Karpas-422 (cell line): ENCODE data around the gene BZW1. TPM values are rescaled to one million over a fixed set of nuclear protein-coding genes. Genes with fewer than 3 reads are reported as not detected.
A peak's percentile ranks its signal among the peaks of the same experiment; 100 is the strongest.
"Not testable (repeated sequence)": the region's sequence is repeated elsewhere in the genome, so short reads cannot be mapped to it uniquely, and the experiment has no call there.

ENCODE experiments used
- DNase-seq: peaks from one replicate; pipeline ENCODE4 v3.0.0-alpha.2; 2015
- H2AFZ ChIP-seq: fragments of 200-600 bp; sonication (generic); 2 replicates; pipeline ENCODE4 v1.6.1; 2014; ENCODE audit warnings: antibody characterized with exemption, low read length, mixed read lengths
- H3K27ac ChIP-seq: fragments of 200-600 bp; sonication (generic); 2 replicates; pipeline ENCODE4 v1.5.1; 2014; ENCODE audit warnings: mild to moderate bottlenecking, low read length, moderate library complexity
- H3K27me3 ChIP-seq: fragments of 200-600 bp; sonication (generic); 2 replicates; pipeline ENCODE4 v1.6.1; 2014; ENCODE audit warnings: low read length, mixed read lengths
- H3K36me3 ChIP-seq: fragments of 200-600 bp; sonication (generic); 2 replicates; pipeline ENCODE4 v1.6.1; 2014; ENCODE audit warnings: low read length, mixed read lengths; ENCODE audit not compliant: insufficient read depth
- H3K4me1 ChIP-seq: fragments of 200-600 bp; sonication (generic); 2 replicates; pipeline ENCODE4 v1.6.1; 2014; ENCODE audit warnings: mild to moderate bottlenecking, low read length, mixed read lengths
- H3K4me2 ChIP-seq: fragments of 200-600 bp; sonication (generic); 2 replicates; pipeline ENCODE4 v1.6.1; 2014; ENCODE audit warnings: low read length, low read depth, mild to moderate bottlenecking; ENCODE audit not compliant: poor library complexity, severe bottlenecking
- H3K4me3 ChIP-seq: fragments of 200-600 bp; sonication (generic); 2 replicates; pipeline ENCODE4 v1.5.1; 2014; ENCODE audit warnings: mild to moderate bottlenecking, antibody characterized with exemption, low read length, mixed read lengths
- H3K79me2 ChIP-seq: fragments of 200-600 bp; sonication (generic); 2 replicates; pipeline ENCODE4 v1.6.1; 2014; ENCODE audit warnings: mild to moderate bottlenecking, low read length, mixed read lengths
- H3K9ac ChIP-seq: fragments of 200-600 bp; sonication (generic); 2 replicates; pipeline ENCODE4 v1.6.0; 2014; ENCODE audit warnings: low read length
- H3K9me2 ChIP-seq: fragments of 200-600 bp; sonication (generic), shearing (Covaris generic); replicated peaks from 2 replicates; pipeline ENCODE4 v1.6.0; 2014; ENCODE audit warnings: mild to moderate bottlenecking, low read length, moderate library complexity; ENCODE audit not compliant: insufficient read depth
- H3K9me3 ChIP-seq: fragments of 300-700, 200-600 bp; sonication (generic); 2 replicates; pipeline ENCODE4 v1.6.1; 2014; ENCODE audit warnings: low read length, mixed read lengths
- H4K20me1 ChIP-seq: fragments of 200-600 bp; sonication (generic); 2 replicates; pipeline ENCODE4 v1.6.1; 2014; ENCODE audit warnings: mild to moderate bottlenecking, antibody characterized with exemption, low read length, low read depth; ENCODE audit not compliant: insufficient read depth
- total RNA-seq: library from RNA; depleted of rRNA; stranded (reverse); fragments of >200 nt; shearing (Covaris generic); gene quantifications from 2 replicates; pipeline ENCODE4 v1.2.3, GENCODE V29; 2014; ENCODE audit warnings: low replicate concordance

Gene BZW1
- total RNA-seq, 1 experiment from 2014 or later = 260 TPM

DNA sequence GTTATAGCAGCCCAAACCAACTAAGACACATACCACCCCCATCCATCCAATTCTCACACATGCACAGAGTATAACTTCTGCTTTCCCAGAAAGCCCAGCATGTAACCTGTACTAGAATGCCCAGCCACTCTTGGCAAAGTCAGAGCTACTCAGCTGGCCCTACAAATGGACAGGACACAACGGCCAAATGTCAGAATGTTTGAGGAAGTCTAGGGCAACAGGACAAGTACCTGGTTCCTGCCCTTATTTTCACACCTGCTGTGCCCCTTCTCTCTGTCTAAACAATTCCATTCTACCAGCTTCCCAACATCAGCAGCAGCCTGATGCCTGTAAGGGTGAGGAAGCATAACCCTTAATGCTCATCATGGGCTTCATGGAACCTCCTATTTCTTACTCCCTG is 15.1 kb upstream of the BZW1 start:
- H3K9me3 ChIP-seq = no peaks in the 10 kb centered on the region
- H3K4me2 ChIP-seq = no peak overlapping the region
- no peaks in the 10 kb centered on the region for H3K9me2 ChIP-seq
- no peaks in the 10 kb centered on the region for H4K20me1 ChIP-seq
- no peaks in the 10 kb centered on the region for H3K27me3 ChIP-seq
- H3K79me2 ChIP-seq = no peaks in the 10 kb centered on the region
- no peaks in the 10 kb centered on the region for H3K4me1 ChIP-seq
- no peak overlapping the region for H3K4me3 ChIP-seq
- no peak overlapping the region for H2AFZ ChIP-seq
- no peak overlapping the region for H3K9ac ChIP-seq
- no peak overlapping the region for H3K27ac ChIP-seq
- no peaks in the 10 kb centered on the region for H3K36me3 ChIP-seq
- DNase-seq = no peak

GRCh38 chr2:200797242-200797770 is 14.4 kb upstream of the BZW1 start:
- Histone ChIP-seq H3K9me2 (no peaks in the 10 kb centered on the region), H2AFZ (no peak overlapping the region), H3K9me3 (no peaks in the 10 kb centered on the region), H3K27me3 (no peaks in the 10 kb centered on the region), H3K4me1 (no peaks in the 10 kb centered on the region), H3K36me3 (no peaks in the 10 kb centered on the region), H3K4me2 (no peak overlapping the region), H3K79me2 (no peaks in the 10 kb centered on the region), H3K4me3 (no peak overlapping the region), H3K9ac (no peak overlapping the region), H3K27ac (no peak overlapping the region), H4K20me1 (no peaks in the 10 kb centered on the region)
- no peak for DNase-seq

GRCh38 chr2:200798514-200798913 is 13.2 kb upstream of the BZW1 start:
- Histone ChIP-seq H3K36me3 (no peaks in the 10 kb centered on the region), H3K4me3 (no peak overlapping the region), H2AFZ (no peak overlapping the region), H3K9me3 (no peaks in the 10 kb centered on the region), H3K4me2 (no peak overlapping the region), H3K4me1 (no peaks in the 10 kb centered on the region), H3K27me3 (no peaks in the 10 kb centered on the region), H3K9me2 (no peaks in the 10 kb centered on the region), H3K27ac (no peak overlapping the region), H3K79me2 (no peaks in the 10 kb centered on the region), H3K9ac (no peak overlapping the region), H4K20me1 (no peaks in the 10 kb centered on the region)
- no peak for DNase-seq

- H3K4me1 ChIP-seq = no peaks in the 10 kb centered on the region
- no peak overlapping the region for H3K9ac ChIP-seq
- no peaks in the 10 kb centered on the region for H3K9me2 ChIP-seq
- no peaks in the 10 kb centered on the region for H3K27me3 ChIP-seq
- no peaks in the 10 kb centered on the region for H4K20me1 ChIP-seq
- H3K36me3 ChIP-seq = no peaks in the 10 kb centered on the region
- H3K27ac ChIP-seq = no peak overlapping the region
- no peaks in the 10 kb centered on the region for H3K9me3 ChIP-seq
- no peak overlapping the region for H3K4me3 ChIP-seq
- no peak overlapping the region for H3K4me2 ChIP-seq
- no peak for DNase-seq
- no peaks in the 10 kb centered on the region for H3K79me2 ChIP-seq
- H2AFZ ChIP-seq = no peak overlapping the region
Measured at GRCh38 chr2:200800458-200800857, 11.3 kb upstream of the BZW1 start.

DNA sequence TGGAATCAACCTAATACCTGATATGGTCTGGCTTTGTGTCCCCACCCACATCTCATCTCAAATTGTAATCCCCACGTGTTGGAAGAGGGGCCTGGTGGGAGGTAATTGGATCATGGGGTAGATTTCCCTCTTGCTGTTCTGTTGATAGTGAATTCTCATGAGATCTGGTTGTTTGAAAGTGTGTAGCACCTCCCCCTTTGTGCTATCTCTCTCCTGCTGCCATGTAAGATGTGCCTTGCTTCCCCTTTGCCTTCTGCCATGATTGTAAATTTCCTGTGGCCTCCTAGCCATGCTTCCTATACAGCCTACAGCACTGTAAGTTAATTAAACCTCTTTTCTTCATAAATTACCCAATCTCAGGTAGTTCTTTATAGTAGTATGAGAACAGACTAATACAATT is 10.3 kb upstream of the BZW1 start:
- H3K27ac ChIP-seq, H3K9me2 ChIP-seq, H3K4me1 ChIP-seq, H3K9ac ChIP-seq, H2AFZ ChIP-seq, H3K9me3 ChIP-seq, DNase-seq, H3K4me3 ChIP-seq, H4K20me1 ChIP-seq, H3K36me3 ChIP-seq, H3K4me2 ChIP-seq, H3K79me2 ChIP-seq, H3K27me3 ChIP-seq: not testable (repeated sequence)

GRCh38 chr2:200809506-200810251 is 2.0 kb upstream of the BZW1 start:
- Histone ChIP-seq H3K9me3 (no peaks in the 10 kb centered on the region), H2AFZ (no peak overlapping the region; the same call in 1 of the 2 replicates), H3K4me2 (no peak overlapping the region), H3K79me2 (peaks cover 30% of the 10 kb centered on the region), H3K27me3 (no peaks in the 10 kb centered on the region), H3K27ac (no peak overlapping the region), H3K9me2 (no peaks in the 10 kb centered on the region), H3K4me3 (no peak overlapping the region), H3K36me3 (peaks cover 21% of the 10 kb centered on the region), H4K20me1 (peaks cover 16% of the 10 kb centered on the region), H3K9ac (0 out of 2 replicates have a peak overlapping the region, but pooled peaks have one; percentile 70), H3K4me1 (peaks cover 26% of the 10 kb centered on the region)
- peak; percentile 38 for DNase-seq

- H3K4me2 ChIP-seq = peak overlapping the region; percentile 93
- H4K20me1 ChIP-seq = peaks cover 16% of the 10 kb centered on the region
- H3K9ac ChIP-seq = peak overlapping the region; percentile 70
- peaks cover 37% of the 10 kb centered on the region for H3K79me2 ChIP-seq
- peaks cover 29% of the 10 kb centered on the region for H3K36me3 ChIP-seq
- no peaks in the 10 kb centered on the region for H3K27me3 ChIP-seq
- H3K9me2 ChIP-seq = no peaks in the 10 kb centered on the region
- DNase-seq = peak; percentile 39
- H3K9me3 ChIP-seq = no peaks in the 10 kb centered on the region
- H3K27ac ChIP-seq = no peak overlapping the region
- peak overlapping the region; percentile 73; the same call in 1 of the 2 replicates for H2AFZ ChIP-seq
- H3K4me3 ChIP-seq = peak overlapping the region; percentile 71
- H3K4me1 ChIP-seq = peaks cover 26% of the 10 kb centered on the region
Measured at GRCh38 chr2:200810252-200810997, 1.3 kb upstream of the BZW1 start.

DNA sequence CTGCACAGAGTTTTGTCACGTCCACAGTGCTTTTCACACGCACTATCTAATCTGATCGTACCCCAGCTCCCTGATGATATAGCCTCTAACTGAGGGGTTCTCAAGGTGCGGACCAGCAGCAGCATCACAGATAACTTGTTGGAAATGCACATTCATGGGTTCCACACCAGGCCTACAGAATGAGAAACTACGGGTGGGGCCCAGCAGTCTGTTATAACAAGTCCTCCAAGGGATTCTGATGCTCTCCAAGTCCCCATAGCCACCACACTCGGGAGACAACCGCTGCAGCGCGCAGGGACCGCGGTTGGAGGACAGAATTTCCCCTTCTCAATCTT is 745 bp upstream of the BZW1 start:
- H3K27ac ChIP-seq = no peak overlapping the region
- no peaks in the 10 kb centered on the region for H3K9me3 ChIP-seq
- H3K4me3 ChIP-seq = peak overlapping the region; percentile 71
- peaks cover 42% of the 10 kb centered on the region for H3K79me2 ChIP-seq
- H3K27me3 ChIP-seq = no peaks in the 10 kb centered on the region
- peak overlapping the region; percentile 73; the same call in 1 of the 2 replicates for H2AFZ ChIP-seq
- H3K9me2 ChIP-seq = no peaks in the 10 kb centered on the region
- H3K9ac ChIP-seq = peak overlapping the region; percentile 70
- peaks cover 34% of the 10 kb centered on the region for H3K36me3 ChIP-seq
- peaks cover 26% of the 10 kb centered on the region for H3K4me1 ChIP-seq
- no peak for DNase-seq
- peak overlapping the region; percentile 93 for H3K4me2 ChIP-seq
- H4K20me1 ChIP-seq = peaks cover 16% of the 10 kb centered on the region
